ENCODE data around the gene AVEN. TPM values are rescaled to one million over a fixed set of nuclear protein-coding genes. Genes with fewer than 3 reads are reported as not detected.

Gene AVEN
- total RNA-seq, 2 experiments from 2014 or later, result 6.3 to 13.5 TPM

DNA sequence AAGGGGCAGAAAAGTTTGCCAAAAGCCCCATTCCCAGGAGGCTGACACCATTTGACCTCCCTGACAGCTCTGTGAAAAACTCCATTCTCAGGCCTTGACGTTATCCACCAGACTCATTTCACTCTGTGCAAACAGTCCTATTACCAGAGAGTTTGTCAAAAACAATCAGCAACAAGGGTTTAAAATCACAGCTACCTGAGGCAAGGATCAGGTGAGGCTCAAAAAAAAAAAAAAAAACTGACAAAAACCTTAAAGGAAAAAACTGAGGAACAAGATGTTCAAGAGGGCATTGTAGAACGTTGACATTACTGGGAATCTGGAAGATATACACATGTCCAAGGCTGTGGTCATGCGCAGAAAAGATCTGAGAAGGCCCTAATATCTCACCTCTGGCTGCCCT is 11.4 kb downstream of the AVEN start:
- no peaks in the 10 kb centered on the region for H3K79me2 ChIP-seq (ENCODE audit: insufficient read depth, low read depth, low read length)
- H3K9me3 ChIP-seq (ENCODE audit: low read length), result no peaks in the 10 kb centered on the region
- no peaks in the 10 kb centered on the region for H3K9me2 ChIP-seq (ENCODE audit: insufficient read depth, low read length)
- H3K4me3 ChIP-seq (ENCODE audit: low read depth, low read length, poor library complexity, severe bottlenecking), result no peak overlapping the region
- H3K4me1 ChIP-seq (ENCODE audit: insufficient read depth, low read length, poor library complexity, severe bottlenecking), result no peaks in the 10 kb centered on the region
- no peak overlapping the region for H2AFZ ChIP-seq (ENCODE audit: low read length)
- intact Hi-C loops (cut with micrococcal nuclease; ENCODE audit: unreplicated experiment), result no loop called here
- TF ChIP-seq, protein P1, sequence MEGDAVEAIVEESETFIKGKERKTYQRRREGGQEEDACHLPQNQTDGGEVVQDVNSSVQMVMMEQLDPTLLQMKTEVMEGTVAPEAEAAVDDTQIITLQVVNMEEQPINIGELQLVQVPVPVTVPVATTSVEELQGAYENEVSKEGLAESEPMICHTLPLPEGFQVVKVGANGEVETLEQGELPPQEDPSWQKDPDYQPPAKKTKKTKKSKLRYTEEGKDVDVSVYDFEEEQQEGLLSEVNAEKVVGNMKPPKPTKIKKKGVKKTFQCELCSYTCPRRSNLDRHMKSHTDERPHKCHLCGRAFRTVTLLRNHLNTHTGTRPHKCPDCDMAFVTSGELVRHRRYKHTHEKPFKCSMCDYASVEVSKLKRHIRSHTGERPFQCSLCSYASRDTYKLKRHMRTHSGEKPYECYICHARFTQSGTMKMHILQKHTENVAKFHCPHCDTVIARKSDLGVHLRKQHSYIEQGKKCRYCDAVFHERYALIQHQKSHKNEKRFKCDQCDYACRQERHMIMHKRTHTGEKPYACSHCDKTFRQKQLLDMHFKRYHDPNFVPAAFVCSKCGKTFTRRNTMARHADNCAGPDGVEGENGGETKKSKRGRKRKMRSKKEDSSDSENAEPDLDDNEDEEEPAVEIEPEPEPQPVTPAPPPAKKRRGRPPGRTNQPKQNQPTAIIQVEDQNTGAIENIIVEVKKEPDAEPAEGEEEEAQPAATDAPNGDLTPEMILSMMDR (conservative IDR thresholded peaks at IDR 0.05; ENCODE audit: low read length), result no peak
- no peak for TF ChIP-seq EZH2phosphoT487 (IDR thresholded peaks at IDR 0.05; ENCODE audit: borderline replicate concordance, low read depth, low read length)
- no peak overlapping the region for H3K4me2 ChIP-seq (ENCODE audit: low read length)
- H4K20me1 ChIP-seq (ENCODE audit: insufficient read depth, low read length), result peaks cover 6% of the 10 kb centered on the region; the same call in 1 of the 2 replicates
- POLR2A ChIA-PET, result interaction anchor here (0.6 to 1.3 kb wide), 2 partner anchors 9 to 35 kb away, joined by 3 to 6 read pairs; no protein-coding TSS in a partner anchor
- CTCF ChIA-PET (ENCODE audit: unreplicated experiment), result no interaction called here
- no peaks in the 10 kb centered on the region for H3K36me3 ChIP-seq (ENCODE audit: insufficient read depth, low read length)
- DNase-seq (ENCODE audit: low spot score), result no peak
- no peak overlapping the region for H3K27ac ChIP-seq (ENCODE audit: low read depth, low read length, poor library complexity, severe bottlenecking)
- BruUV-seq (replicated peaks), result no TSS peak

DNA sequence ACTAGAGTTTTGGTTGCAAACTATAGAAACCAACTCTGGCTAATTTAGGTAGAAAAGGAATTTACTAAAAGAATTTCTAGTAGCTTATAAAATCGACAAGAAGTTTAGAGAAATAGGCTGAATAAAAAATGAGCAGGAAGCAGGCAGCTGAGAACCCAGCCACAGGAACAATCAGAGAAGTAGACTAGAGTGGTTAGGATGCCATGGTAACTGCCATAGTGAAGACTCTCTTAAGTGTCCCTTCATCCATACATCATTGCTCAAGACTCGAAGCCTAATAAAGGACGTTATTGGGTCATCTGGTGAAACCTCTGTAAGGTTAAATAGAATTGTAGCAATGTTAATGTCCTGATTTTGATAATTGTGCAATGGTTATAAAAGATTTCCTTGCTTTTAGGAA is 13.8 kb downstream of the AVEN start:
- POLR2A ChIA-PET, result no interaction called here

DNA sequence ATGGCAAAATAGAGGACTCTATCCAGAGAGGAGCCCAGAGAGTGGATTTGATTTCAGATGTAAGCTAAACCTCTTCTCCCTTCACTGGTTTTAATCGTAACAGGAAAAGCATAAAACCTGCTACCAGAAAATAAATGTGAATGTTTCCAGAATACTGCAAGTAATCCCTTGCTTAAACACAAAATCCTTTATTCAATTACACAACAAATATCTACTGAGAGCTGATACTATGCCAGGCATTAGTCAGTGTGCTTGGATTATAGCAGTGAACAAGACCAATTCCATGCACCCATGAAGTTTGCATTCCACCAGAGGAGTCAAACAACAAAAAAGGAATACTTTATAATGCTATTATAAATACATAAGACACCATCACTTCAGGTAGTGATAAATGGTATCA is 15.1 kb downstream of the AVEN start:
- no peaks in the 10 kb centered on the region for H3K4me1 ChIP-seq (ENCODE audit: insufficient read depth, low read length, poor library complexity, severe bottlenecking)
- no peaks in the 10 kb centered on the region for H3K9me2 ChIP-seq (ENCODE audit: insufficient read depth, low read length)
- H4K20me1 ChIP-seq (ENCODE audit: insufficient read depth, low read length), result peaks cover 6% of the 10 kb centered on the region; the same call in 1 of the 2 replicates
- intact Hi-C loops (cut with micrococcal nuclease; ENCODE audit: unreplicated experiment), result loop anchor here (1.0 kb wide), 1 partner anchor 12 kb away; no protein-coding TSS in a partner anchor
- H3K4me2 ChIP-seq (ENCODE audit: low read length), result no peak overlapping the region
- H3K4me3 ChIP-seq (ENCODE audit: low read depth, low read length, poor library complexity, severe bottlenecking), result no peak overlapping the region
- no TSS peak for BruUV-seq (replicated peaks)
- DNase-seq (ENCODE audit: low spot score), result no peak
- H3K36me3 ChIP-seq (ENCODE audit: insufficient read depth, low read length), result no peaks in the 10 kb centered on the region
- ChIA-PET POLR2A (no interaction called here), CTCF (ENCODE audit: unreplicated experiment) (no interaction called here)
- H3K9me3 ChIP-seq (ENCODE audit: low read length), result no peaks in the 10 kb centered on the region
- no peak overlapping the region for H3K27ac ChIP-seq (ENCODE audit: low read depth, low read length, poor library complexity, severe bottlenecking)
- TF ChIP-seq, protein P1 (conservative IDR thresholded peaks at IDR 0.05; ENCODE audit: low read length), result no peak
- no peak for TF ChIP-seq EZH2phosphoT487 (IDR thresholded peaks at IDR 0.05; ENCODE audit: borderline replicate concordance, low read depth, low read length)
- H3K79me2 ChIP-seq (ENCODE audit: insufficient read depth, low read depth, low read length), result no peaks in the 10 kb centered on the region
- no peak overlapping the region for H2AFZ ChIP-seq (ENCODE audit: low read length)

More for the DNA sequence above, 13.8 kb downstream of the AVEN start:
- TF ChIP-seq EZH2phosphoT487 (IDR thresholded peaks at IDR 0.05; ENCODE audit: borderline replicate concordance, low read depth, low read length), result no peak
- TF ChIP-seq, protein P1 (conservative IDR thresholded peaks at IDR 0.05; ENCODE audit: low read length), result no peak
- H3K4me3 ChIP-seq (ENCODE audit: low read depth, low read length, poor library complexity, severe bottlenecking), result no peak overlapping the region
- no peak overlapping the region for H3K27ac ChIP-seq (ENCODE audit: low read depth, low read length, poor library complexity, severe bottlenecking)
- no peaks in the 10 kb centered on the region for H3K79me2 ChIP-seq (ENCODE audit: insufficient read depth, low read depth, low read length)
- no peaks in the 10 kb centered on the region for H3K4me1 ChIP-seq (ENCODE audit: insufficient read depth, low read length, poor library complexity, severe bottlenecking)
- CTCF ChIA-PET (ENCODE audit: unreplicated experiment), result no interaction called here
- no TSS peak for BruUV-seq (replicated peaks)
- no peaks in the 10 kb centered on the region for H3K9me2 ChIP-seq (ENCODE audit: insufficient read depth, low read length)
- no peaks in the 10 kb centered on the region for H3K9me3 ChIP-seq (ENCODE audit: low read length)
- DNase-seq (ENCODE audit: low spot score), result no peak
- H3K36me3 ChIP-seq (ENCODE audit: insufficient read depth, low read length), result no peaks in the 10 kb centered on the region
- H4K20me1 ChIP-seq (ENCODE audit: insufficient read depth, low read length), result peaks cover 6% of the 10 kb centered on the region; the same call in 1 of the 2 replicates
- no peak overlapping the region for H2AFZ ChIP-seq (ENCODE audit: low read length)
- intact Hi-C loops (cut with micrococcal nuclease; ENCODE audit: unreplicated experiment), result no loop called here
- no peak overlapping the region for H3K4me2 ChIP-seq (ENCODE audit: low read length)
